Testis (tissue), 3 donors: ENCODE results near the gene ASTE1. TPM values are rescaled to one million over a fixed set of nuclear protein-coding genes. Genes with fewer than 3 reads are reported as not detected.
A peak's percentile ranks its signal among the peaks of the same experiment; 100 is the strongest.

Experiments
- DNase-seq: peaks from one replicate; pipeline ENCODE4 v3.0.0-alpha.2; 2019
- H3K27ac ChIP-seq, 2 donors: fragments of 200-600 bp; sonication (generic); one replicate each; pipeline ENCODE4 v1.5.1; 2019
- H3K27me3 ChIP-seq: fragments of 200-600 bp; sonication (generic); one replicate; pipeline ENCODE4 v1.5.1; 2019
- H3K36me3 ChIP-seq: fragments of 200-600 bp; sonication (generic); one replicate; pipeline ENCODE4 v1.5.1; 2017; ENCODE audit warnings: low read depth; ENCODE audit errors: missing control alignments
- H3K4me1 ChIP-seq: fragments of 200-600 bp; sonication (generic); one replicate; pipeline ENCODE4 v1.5.1; 2019
- H3K4me3 ChIP-seq, 2 donors: fragments of 200-600 bp; sonication (generic); one replicate each; pipeline ENCODE4 v1.5.1; 2017 to 2019
- H3K9me3 ChIP-seq: fragments of 200-600 bp; sonication (generic); one replicate; pipeline ENCODE4 v1.5.1; 2017
- POLR2A ChIP-seq: fragments of 450-650 bp; IDR thresholded peaks from one replicate; pipeline ENCODE4 v1.6.1; 2017; ENCODE audit warnings: antibody characterized with exemption, mild to moderate bottlenecking, moderate library complexity
- WGBS, 2 donors: methylation state at CpG; one replicate each; pipeline ENCODE4 v1.1.5; 2018; 5-methylcytosine and 5-hydroxymethylcytosine counted together
- intact Hi-C: fragments of 100-400 bp; cut with DNase I; formaldehyde crosslinking; loops from one replicate; pipeline ENCODE4 v1.15.1; 2023; ENCODE audit warnings: low total_unique reads
- polyA plus RNA-seq: library from polyadenylated mRNA; stranded (reverse); fragments of 350-450 nt; fragmentation: Illumina TruSeq; extraction: RNeasy Lipid Tissue Mini Kit (QIAGEN cat#74804); gene quantifications from one replicate; pipeline ENCODE4 v1.2.3, GENCODE V29; 2014; ENCODE audit warnings: low read depth, low replicate concordance; ENCODE audit not compliant: insufficient read depth
- total RNA-seq, 2 donors: library from RNA; depleted of rRNA; stranded (reverse); fragments of >200 nt; gene quantifications; one replicate each; pipeline ENCODE4 v1.2.3, GENCODE V29; 2016
- TF ChIP-seq, protein P1 (sequence below), 3 experiments: fragments of 450-650 bp in 2 of 3; fragments of 200-600 bp in 1 of 3; sonication (generic) in 1 of 3; IDR thresholded peaks; one replicate each; pipeline ENCODE4 v1.5.1; 2016 to 2019; ENCODE audit warnings: antibody characterized with exemption in 3 of 3, mild to moderate bottlenecking in 2 of 3, moderate library complexity in 1 of 3

ASTE1 gene
- total and polyA plus RNA-seq, 3 donors from 2014 or later, result 9.8 to 17.2 (median 13.0) TPM

DNA sequence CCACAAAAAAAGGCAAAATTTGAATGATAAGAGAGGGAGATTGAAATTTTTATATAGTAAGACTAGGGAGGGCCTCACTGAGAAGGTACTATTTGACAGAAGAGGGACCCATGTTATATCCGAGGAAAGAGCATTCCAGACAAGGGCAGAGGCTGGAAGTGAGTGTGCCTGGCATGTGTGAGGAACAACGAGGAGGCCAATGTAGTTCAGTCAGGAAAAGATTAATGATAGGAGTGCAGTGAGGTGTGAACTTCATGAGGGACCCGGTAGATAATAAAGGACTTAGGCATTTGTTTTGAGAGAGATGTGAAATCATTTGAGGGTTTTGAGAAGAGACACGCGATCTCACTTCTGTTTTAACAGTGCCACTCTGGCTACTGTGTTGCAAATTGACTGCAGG is 36.3 kb downstream of the ASTE1 start:
- no peak overlapping the region for H3K4me3 ChIP-seq
- 45 to 59% methylated on average over 5 of the region's 5 CpGs for WGBS, 2 donors
- TF ChIP-seq POLR2A, result no peak
- TF ChIP-seq, protein P1, sequence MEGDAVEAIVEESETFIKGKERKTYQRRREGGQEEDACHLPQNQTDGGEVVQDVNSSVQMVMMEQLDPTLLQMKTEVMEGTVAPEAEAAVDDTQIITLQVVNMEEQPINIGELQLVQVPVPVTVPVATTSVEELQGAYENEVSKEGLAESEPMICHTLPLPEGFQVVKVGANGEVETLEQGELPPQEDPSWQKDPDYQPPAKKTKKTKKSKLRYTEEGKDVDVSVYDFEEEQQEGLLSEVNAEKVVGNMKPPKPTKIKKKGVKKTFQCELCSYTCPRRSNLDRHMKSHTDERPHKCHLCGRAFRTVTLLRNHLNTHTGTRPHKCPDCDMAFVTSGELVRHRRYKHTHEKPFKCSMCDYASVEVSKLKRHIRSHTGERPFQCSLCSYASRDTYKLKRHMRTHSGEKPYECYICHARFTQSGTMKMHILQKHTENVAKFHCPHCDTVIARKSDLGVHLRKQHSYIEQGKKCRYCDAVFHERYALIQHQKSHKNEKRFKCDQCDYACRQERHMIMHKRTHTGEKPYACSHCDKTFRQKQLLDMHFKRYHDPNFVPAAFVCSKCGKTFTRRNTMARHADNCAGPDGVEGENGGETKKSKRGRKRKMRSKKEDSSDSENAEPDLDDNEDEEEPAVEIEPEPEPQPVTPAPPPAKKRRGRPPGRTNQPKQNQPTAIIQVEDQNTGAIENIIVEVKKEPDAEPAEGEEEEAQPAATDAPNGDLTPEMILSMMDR (IDR thresholded peaks at IDR 0.05), result no peak
- H3K27ac ChIP-seq, result peak overlapping the region in 1 of 2 donors; percentile 26
- no peaks in the 10 kb centered on the region for H3K36me3 ChIP-seq
- intact Hi-C loops, result no loop called here
- no peaks in the 10 kb centered on the region for H3K9me3 ChIP-seq
- no peaks in the 10 kb centered on the region for H3K27me3 ChIP-seq
- H3K4me1 ChIP-seq, result no peaks in the 10 kb centered on the region
- peak; percentile 46 for DNase-seq

DNA sequence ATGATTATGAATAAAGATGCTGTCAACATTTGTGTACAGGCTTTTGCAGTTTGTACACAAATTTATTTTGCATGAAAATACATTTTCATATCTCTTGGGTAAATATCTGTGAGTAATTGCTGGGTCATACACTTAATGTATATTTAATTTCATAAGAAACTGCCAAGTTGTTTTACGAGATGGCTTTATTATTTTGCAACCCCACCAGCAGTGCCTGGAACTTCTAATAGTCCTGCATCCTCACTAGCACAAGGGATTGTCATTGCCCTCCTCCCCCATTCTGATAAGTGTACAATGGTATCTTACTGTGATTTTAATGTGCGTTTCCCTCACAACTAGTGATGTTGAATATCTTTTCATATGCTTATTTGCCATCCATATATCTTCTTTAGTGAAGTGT is 45.2 kb downstream of the ASTE1 start:
- intact Hi-C loops, result no loop called here
- no peak for TF ChIP-seq POLR2A
- TF ChIP-seq, protein P1 (IDR thresholded peaks at IDR 0.05), result no peak
- Histone ChIP-seq H3K27ac (no peak overlapping the region), H3K9me3 (no peaks in the 10 kb centered on the region), H3K4me1 (no peaks in the 10 kb centered on the region), H3K27me3 (no peaks in the 10 kb centered on the region), H3K4me3 (no peak overlapping the region), H3K36me3 (no peaks in the 10 kb centered on the region)
- DNase-seq, result no peak
- 83% methylated on average over 2 of the region's 2 CpGs for WGBS, 2 donors

DNA sequence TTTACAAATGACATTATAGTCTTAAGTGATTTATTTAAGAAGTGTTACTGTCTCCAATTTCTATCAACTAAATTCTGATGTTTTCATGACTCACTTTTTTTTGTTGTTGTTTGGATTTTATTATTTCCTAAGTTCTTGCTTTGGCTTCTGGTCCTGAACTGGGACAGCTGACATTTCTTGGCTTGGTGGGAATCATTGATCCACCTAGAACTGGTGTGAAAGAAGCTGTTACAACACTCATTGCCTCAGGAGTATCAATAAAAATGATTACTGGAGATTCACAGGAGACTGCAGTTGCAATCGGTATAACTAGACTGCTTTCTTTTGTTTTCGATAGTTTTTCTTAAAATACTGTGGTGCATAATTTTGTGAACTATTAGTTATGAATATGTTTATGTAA is 47.5 kb downstream of the ASTE1 start:
- intact Hi-C loops, result no loop called here
- H3K36me3 ChIP-seq, result no peaks in the 10 kb centered on the region
- H3K9me3 ChIP-seq, result no peaks in the 10 kb centered on the region
- no peak overlapping the region for H3K27ac ChIP-seq
- no peak overlapping the region for H3K4me3 ChIP-seq
- no peak for DNase-seq
- WGBS, 2 donors, result 92 to 97% methylated on average over 2 of the region's 2 CpGs
- no peaks in the 10 kb centered on the region for H3K4me1 ChIP-seq
- H3K27me3 ChIP-seq, result no peaks in the 10 kb centered on the region
- TF ChIP-seq, protein P1 (IDR thresholded peaks at IDR 0.05), result no peak
- TF ChIP-seq POLR2A, result no peak

DNA sequence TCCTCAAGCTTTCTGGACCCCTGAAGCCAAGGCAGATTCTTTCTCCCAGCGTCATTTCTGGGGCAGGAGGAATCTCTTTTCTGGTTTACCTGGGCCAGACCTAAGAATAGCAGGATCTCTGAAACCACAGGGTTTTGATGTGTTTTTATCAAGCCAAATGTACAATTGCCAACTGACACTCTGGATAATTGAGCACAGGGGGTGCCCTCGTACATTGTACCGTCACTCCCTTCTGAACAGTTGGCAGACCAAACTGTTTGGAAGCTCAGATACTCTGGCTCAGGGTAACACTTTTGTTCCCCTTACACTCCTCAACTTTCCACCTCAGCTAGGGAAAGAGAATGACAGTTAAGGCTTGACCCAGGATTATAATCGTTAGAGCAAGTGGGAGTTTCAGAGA is 49.9 kb downstream of the ASTE1 start:
- 49 to 64% methylated on average over 4 of the region's 4 CpGs for WGBS, 2 donors
- intact Hi-C loops, result no loop called here

DNA sequence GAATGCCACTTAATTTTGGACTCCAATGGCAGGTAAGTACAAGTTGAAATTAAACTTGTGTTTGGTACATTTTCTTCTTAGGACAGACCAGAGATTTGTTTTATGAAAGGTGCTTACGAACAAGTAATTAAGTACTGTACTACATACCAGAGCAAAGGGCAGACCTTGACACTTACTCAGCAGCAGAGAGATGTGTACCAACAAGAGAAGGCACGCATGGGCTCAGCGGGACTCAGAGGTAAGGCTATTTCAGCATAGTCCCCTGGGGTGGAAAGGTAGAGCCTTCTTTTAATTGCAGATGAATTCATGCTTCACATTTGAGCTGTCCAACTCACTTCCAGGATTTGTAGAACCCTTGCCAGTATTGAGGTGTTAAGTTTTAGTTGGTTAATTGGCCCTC is 51.4 kb downstream of the ASTE1 start:
- Histone ChIP-seq H3K27ac (no peak overlapping the region), H3K4me3 (no peak overlapping the region), H3K36me3 (no peaks in the 10 kb centered on the region), H3K9me3 (no peaks in the 10 kb centered on the region), H3K27me3 (no peaks in the 10 kb centered on the region), H3K4me1 (no peaks in the 10 kb centered on the region)
- TF ChIP-seq, protein P1 (IDR thresholded peaks at IDR 0.05), result no peak
- TF ChIP-seq POLR2A, result no peak
- intact Hi-C loops, result no loop called here
- WGBS, 2 donors, result 90 to 97% methylated on average over 3 of the region's 3 CpGs
- DNase-seq, result no peak

More for the DNA sequence above, 49.9 kb downstream of the ASTE1 start:
- DNase-seq, result no peak
- TF ChIP-seq POLR2A, result no peak
- TF ChIP-seq, protein P1 (IDR thresholded peaks at IDR 0.05), result no peak
- Histone ChIP-seq H3K9me3 (no peaks in the 10 kb centered on the region), H3K27ac (no peak overlapping the region), H3K27me3 (no peaks in the 10 kb centered on the region), H3K4me1 (no peaks in the 10 kb centered on the region), H3K4me3 (no peak overlapping the region), H3K36me3 (no peaks in the 10 kb centered on the region)
